ENCODE data around the gene DGKE. TPM values are rescaled to one million over a fixed set of nuclear protein-coding genes. Genes with fewer than 3 reads are reported as not detected.

DGKE gene
- total RNA-seq = 1.8 and 8.6 TPM in 2 replicates

GRCh38 chr17:56833809-56834379 lies at the start of gene DGKE, which contains the start of gene C17orf67:
Gene DGKE, plus strand, starts transcription at chr17:56834151. Its CDS starts 645 bp downstream, at chr17:56834796.
Gene C17orf67, minus strand, starts transcription at chr17:56833920. Its CDS starts 18,110 bp downstream, at chr17:56815810.

GRCh38 chr17:56913867-56914580 lies 80.1 kb downstream of the DGKE start, which contains the start of gene TRIM25:
Gene TRIM25, minus strand, starts transcription at chr17:56914049. Its CDS starts 61 bp downstream, at chr17:56913988.

Other genes starting within 250 kb of the DGKE start
- not detected in 2 replicates for gene NOG, start 240.5 kb upstream of the DGKE start, total RNA-seq
- gene C17orf67, start 231 bp upstream of the DGKE start, total RNA-seq = 0.16 TPM in 1 of 2 replicates, not detected in the other
- 16.2 and 22.8 TPM in 2 replicates for gene TRIM25, start 79.9 kb downstream of the DGKE start, total RNA-seq
- gene COIL, start 126.9 kb downstream of the DGKE start, total RNA-seq = 6.0 and 10.1 TPM in 2 replicates
- gene SCPEP1, start 144.0 kb downstream of the DGKE start, total RNA-seq = 77.8 and 103 TPM in 2 replicates

Data from cardiac atrium fibroblast (primary cell).